ENCODE measurements around the gene SLAMF1.

SLAMF1 gene

DNA sequence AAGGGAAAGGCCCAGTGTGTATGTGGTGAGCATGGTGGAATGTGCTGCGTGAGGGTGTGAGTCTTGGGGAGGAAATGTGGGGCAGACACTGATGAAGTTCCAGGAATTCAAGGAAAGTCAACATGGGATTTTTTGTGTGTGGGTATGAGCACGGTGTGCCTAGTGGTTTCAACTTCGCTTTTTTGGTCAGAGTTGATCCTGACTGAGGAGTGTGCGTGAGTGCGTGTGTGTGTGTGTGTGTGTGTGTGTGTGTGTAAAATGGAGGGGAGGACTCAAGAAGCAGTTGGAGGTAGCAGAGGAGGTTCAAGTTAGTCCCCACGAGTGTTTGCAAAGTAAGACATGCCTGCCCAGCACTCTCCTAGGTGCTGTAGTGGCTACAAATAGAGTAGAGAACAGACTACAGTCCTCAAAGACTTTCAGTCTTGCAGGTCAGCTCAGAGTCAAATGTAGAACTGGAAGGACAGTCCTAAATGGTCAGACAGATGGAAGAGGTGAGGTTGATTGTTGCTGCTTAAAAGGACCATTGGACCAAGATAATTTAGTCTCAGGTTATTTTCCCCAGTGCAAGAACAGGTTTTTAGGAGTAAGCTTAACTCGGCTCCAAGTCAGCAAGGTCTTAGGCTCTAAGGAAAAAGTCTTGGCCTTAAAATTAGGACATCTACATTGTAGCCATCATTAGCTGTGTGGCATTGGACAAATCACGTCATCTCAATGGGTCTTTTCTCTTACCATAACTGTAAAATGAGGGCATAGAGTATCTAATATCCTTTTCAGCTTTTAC lies 25.0 kb downstream of the SLAMF1 start:
- TF ChIP-seq, protein P1, sequence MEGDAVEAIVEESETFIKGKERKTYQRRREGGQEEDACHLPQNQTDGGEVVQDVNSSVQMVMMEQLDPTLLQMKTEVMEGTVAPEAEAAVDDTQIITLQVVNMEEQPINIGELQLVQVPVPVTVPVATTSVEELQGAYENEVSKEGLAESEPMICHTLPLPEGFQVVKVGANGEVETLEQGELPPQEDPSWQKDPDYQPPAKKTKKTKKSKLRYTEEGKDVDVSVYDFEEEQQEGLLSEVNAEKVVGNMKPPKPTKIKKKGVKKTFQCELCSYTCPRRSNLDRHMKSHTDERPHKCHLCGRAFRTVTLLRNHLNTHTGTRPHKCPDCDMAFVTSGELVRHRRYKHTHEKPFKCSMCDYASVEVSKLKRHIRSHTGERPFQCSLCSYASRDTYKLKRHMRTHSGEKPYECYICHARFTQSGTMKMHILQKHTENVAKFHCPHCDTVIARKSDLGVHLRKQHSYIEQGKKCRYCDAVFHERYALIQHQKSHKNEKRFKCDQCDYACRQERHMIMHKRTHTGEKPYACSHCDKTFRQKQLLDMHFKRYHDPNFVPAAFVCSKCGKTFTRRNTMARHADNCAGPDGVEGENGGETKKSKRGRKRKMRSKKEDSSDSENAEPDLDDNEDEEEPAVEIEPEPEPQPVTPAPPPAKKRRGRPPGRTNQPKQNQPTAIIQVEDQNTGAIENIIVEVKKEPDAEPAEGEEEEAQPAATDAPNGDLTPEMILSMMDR (IDR thresholded peaks at IDR 0.05), result no peak
- no peak for DNase-seq
- Histone ChIP-seq H3K4me3 (no peak overlapping the region), H3K36me3 (no peaks in the 10 kb centered on the region), H3K4me1 (no peaks in the 10 kb centered on the region), H3K27ac (no peak overlapping the region), H3K9me3 (no peaks in the 10 kb centered on the region), H3K27me3 (no peaks in the 10 kb centered on the region)
- intact Hi-C loops (cut with DNase I; ENCODE audit: low total_unique reads), result no loop called here

DNA sequence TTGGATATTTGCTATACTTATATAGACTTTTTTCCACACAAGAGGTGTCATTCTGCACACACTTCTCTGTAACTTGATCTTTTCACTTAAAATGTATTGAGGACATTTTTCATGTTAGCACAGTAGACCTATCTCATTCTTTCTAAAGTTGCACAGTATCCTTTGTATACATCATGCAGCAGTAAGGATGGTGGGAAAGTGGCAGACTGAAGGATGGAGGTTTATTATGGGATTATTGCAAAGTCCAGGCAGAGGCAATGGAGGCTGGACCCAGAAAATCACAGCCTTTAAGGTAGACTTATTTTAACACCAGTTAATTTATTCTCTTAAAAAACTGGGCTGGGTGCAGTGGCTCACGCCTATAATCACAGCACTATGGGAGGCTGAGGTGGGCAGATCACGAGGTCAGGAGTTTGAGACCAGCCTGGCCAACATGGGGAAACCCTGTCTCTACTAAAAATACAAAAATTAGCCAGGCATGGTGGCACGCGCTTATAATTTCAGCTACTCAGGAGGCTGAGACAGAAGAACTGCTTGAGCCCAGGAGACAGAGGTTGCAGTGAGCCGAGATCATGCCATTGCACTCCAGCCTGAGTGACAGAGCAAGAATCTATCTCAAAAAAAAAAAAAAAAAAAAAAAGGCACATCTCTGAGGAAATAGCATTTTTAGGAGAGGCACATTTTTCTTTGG lies 25.8 kb downstream of the SLAMF1 start:
- no peaks in the 10 kb centered on the region for H3K36me3 ChIP-seq
- H3K9me3 ChIP-seq, result no peaks in the 10 kb centered on the region
- no peak overlapping the region for H3K27ac ChIP-seq
- no peak for DNase-seq
- TF ChIP-seq, protein P1 (IDR thresholded peaks at IDR 0.05), result no peak
- H3K4me1 ChIP-seq, result no peaks in the 10 kb centered on the region
- intact Hi-C loops (cut with DNase I; ENCODE audit: low total_unique reads), result no loop called here
- H3K4me3 ChIP-seq, result no peak overlapping the region
- no peaks in the 10 kb centered on the region for H3K27me3 ChIP-seq

DNA sequence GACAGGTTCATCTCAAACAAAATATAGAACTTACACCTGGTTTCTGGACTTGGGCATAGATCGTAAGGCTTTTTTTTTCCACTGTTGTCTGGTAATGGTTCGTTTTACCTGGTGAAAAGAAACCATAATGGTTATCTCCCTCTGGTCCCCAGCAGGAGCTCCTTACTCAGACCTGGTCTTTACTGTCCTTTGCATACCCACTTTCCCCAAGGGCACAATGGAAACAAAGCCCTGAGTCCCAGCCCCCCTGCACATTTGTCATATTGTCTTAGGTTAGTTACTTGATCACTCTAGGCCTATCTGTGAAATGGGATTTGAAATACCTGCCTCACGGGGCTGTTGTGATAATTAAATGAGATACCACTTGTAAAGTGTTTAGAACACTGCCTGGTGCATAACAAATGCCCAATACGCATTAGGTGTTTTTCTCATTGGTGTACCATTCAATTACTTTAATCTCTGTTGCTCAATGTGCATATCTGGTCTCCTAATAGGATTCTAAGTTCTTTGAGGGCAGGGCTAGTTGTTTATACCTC lies 27.0 kb downstream of the SLAMF1 start:
- TF ChIP-seq, protein P1 (IDR thresholded peaks at IDR 0.05), result no peak
- no peak overlapping the region for H3K4me3 ChIP-seq

DNA sequence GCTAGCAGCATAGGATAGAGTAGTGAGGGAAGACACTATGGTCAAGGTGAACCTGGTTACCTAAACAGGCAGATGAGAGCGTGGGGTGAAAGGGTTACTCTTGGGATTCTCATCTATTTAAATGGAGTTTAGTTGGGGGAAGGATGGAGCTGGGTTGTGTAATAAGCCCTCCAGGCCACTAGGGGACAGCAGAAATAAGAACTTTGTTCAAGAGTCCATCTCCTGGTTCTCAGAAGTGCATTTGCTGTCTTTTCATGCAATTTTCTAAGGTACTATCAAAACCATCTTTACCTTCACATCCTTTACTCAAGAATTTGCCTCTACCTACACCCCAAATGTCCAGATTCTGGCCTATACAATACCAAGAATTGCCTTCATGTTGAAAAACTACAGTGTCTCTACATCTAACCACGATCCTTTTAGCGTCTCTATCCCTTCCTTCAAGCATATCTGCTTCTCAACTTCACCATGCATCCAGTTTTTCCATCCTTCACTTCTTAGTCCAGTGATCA lies 28.0 kb downstream of the SLAMF1 start:
- no peaks in the 10 kb centered on the region for H3K36me3 ChIP-seq
- intact Hi-C loops (cut with DNase I; ENCODE audit: low total_unique reads), result no loop called here
- H3K27ac ChIP-seq, result no peak overlapping the region
- DNase-seq, result no peak
- H3K4me3 ChIP-seq, result no peak overlapping the region
- H3K4me1 ChIP-seq, result no peaks in the 10 kb centered on the region
- no peaks in the 10 kb centered on the region for H3K27me3 ChIP-seq
- TF ChIP-seq, protein P1 (IDR thresholded peaks at IDR 0.05), result no peak
- H3K9me3 ChIP-seq, result no peaks in the 10 kb centered on the region

More for the DNA sequence above, 27.0 kb downstream of the SLAMF1 start:
- Histone ChIP-seq H3K27me3 (no peaks in the 10 kb centered on the region), H3K36me3 (no peaks in the 10 kb centered on the region), H3K27ac (no peak overlapping the region), H3K9me3 (no peaks in the 10 kb centered on the region), H3K4me1 (no peaks in the 10 kb centered on the region)
- DNase-seq, result no peak
- intact Hi-C loops (cut with DNase I; ENCODE audit: low total_unique reads), result no loop called here

DNA sequence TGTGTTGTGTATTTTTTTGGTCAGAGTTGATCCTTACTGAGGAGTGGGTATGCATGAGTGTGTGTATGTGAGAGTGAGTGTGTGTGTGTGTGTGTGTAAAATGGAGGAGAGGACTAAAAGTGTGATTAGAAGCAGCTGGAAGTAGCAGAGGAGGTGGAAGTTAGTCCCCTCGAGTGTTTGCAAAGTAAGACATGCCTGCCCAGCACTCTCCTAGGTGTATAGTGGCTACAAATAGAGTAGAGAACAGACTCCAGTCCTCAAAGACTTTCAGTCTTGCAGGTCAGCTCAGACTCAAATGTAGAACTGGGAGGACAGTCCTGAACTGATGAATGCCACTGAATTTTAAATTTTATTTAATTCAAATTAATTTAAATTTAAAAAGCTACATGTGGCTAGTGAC lies 28.5 kb downstream of the SLAMF1 start:
- no peak overlapping the region for H3K4me3 ChIP-seq
- H3K9me3 ChIP-seq, result no peaks in the 10 kb centered on the region
- H3K4me1 ChIP-seq, result no peaks in the 10 kb centered on the region
- H3K36me3 ChIP-seq, result no peaks in the 10 kb centered on the region
- H3K27ac ChIP-seq, result no peak overlapping the region
- no peak for DNase-seq
- H3K27me3 ChIP-seq, result no peaks in the 10 kb centered on the region
- TF ChIP-seq, protein P1 (IDR thresholded peaks at IDR 0.05), result no peak
- intact Hi-C loops (cut with DNase I; ENCODE audit: low total_unique reads), result no loop called here
